NCI-H748 (cell line): ENCODE data around the gene HTRA3.

Experiments
- DNase-seq: peaks from one replicate; lab custom pipeline; 2025; ENCODE audit not compliant: unreplicated experiment; lab: John Stamatoyannopoulos, UW

Gene HTRA3

GRCh38 chr4:8352368-8353157, 83.0 kb downstream of the HTRA3 start:
- no peak for DNase-seq

GRCh38 chr4:8353158-8353669, 83.7 kb downstream of the HTRA3 start:
- no peak for DNase-seq

GRCh38 chr4:8353912-8354453, 84.4 kb downstream of the HTRA3 start:
- no peak for DNase-seq

GRCh38 chr4:8355306-8355705, 85.8 kb downstream of the HTRA3 start:
- DNase-seq: no peak

GRCh38 chr4:8355864-8356565, 86.5 kb downstream of the HTRA3 start:
- DNase-seq: no peak
